ENCODE results near the gene TAF6.

The TAF6 gene

GRCh38 chr7:100093054-100093453 lies 26.1 kb downstream of the TAF6 start:
- no peak for DNase-seq (ENCODE audit: low read depth)

GRCh38 chr7:100091411-100092181 lies 27.6 kb downstream of the TAF6 start:
- DNase-seq (ENCODE audit: low read depth): peak; percentile 73

DNA sequence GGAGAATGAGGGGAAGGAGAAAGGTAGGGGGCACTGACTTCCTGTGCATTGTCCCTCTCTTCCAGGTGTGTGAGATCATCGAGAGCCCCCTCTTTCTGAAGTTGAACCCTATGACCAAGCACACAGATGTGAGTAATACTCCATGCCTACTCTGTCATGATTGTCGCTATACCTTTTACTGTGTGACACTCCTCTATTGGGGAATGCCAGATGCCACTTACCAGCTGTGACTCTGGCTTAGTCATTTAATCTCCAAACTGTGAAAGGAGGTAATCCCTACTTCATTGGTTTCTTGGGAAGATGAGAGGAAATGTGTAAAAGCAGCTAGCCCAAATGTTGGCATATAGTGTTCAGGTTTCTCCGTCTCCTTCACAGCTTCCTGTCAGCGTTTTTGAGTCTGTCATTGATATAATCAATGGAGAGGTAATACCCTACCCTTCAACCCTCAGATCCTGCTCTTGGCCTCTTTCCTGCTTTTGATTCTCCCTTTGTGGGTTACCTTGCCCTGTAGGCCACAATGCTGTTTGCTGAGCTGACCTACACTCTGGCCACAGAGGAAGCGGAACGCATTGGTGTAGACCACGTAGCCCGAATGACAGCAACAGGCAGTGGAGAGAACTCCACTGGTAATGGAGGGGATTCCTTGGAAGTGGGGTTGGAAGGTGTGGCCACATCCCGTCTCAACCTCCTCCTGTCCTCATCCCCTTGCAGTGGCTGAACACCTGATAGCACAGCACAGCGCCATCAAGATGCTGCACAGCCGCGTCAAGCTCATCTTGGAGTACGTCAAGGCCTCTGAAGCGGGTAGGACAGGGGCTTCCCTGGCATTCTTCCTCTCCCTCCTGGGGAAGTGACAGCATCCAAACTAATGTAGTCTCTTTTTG lies 28.4 kb downstream of the TAF6 start:
- DNase-seq (ENCODE audit: low read depth): no peak

GRCh38 chr7:100089458-100090196 lies 29.5 kb downstream of the TAF6 start:
- peak; percentile 61 for DNase-seq (ENCODE audit: low read depth)

GRCh38 chr7:100088621-100089457 lies 30.3 kb downstream of the TAF6 start, which contains the start of gene COPS6:
TSS of gene COPS6 (plus strand) at chr7:100088969. CDS start at chr7:100088991, 22 bp downstream.
- peak; percentile 74 for DNase-seq (ENCODE audit: low read depth)

DNA sequence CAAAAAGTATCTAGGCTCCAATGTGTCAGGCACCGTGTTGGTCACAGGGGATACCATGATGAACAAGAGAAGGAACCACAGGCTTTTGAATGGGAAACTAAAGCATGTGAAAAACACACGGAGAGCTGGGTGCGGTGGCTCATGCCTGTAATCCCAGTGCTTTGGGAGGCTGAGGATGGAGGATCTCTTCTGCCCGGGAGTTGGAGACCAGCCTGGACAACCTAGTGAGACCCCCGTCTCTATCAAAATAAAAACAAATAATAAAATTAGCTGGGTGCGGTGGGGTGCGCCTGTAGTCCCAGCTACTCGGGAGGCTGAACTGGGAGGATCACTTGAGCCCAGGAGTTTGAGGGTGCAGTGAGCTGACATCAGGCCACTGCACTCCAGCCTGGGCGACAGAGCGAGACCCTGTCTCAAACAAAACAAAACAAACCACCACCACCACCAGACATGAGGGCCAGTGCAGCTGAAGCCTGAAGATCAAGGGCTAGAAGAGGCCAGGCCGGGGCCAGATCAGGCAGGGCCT lies 31.0 kb downstream of the TAF6 start:
- DNase-seq (ENCODE audit: low read depth): no peak

- peak; percentile 100 for DNase-seq (ENCODE audit: low read depth)
Measured at GRCh38 chr7:100087055-100087750, 32.0 kb downstream of the TAF6 start.

DNA sequence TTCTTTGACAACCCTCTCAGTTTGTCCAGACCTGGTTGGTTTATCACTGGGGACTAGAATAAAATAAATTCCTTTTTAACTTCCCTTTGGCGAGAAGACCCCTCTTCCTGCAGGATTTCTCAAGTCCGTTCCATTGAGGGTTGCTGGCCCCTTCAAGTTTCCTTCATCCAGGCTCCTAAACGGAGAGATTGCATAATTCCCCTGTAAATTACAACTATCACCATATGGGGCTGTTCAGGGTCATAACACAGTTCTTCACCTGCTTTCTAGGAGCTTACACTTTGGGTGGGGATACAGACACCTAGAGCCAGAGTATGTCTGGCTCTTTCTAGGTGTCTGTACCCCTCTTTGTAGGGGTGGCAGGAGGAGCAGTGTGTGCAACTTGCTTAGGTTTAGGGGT lies 33.6 kb downstream of the TAF6 start:
- DNase-seq (ENCODE audit: low read depth): no peak

- DNase-seq (ENCODE audit: low read depth): no peak
Measured at GRCh38 chr7:100082978-100083377, 36.2 kb downstream of the TAF6 start.

GRCh38 chr7:100081535-100082102 lies 37.5 kb downstream of the TAF6 start, which contains the start of gene ZNF3:
TSS of gene ZNF3 (minus strand) at chr7:100081723. CDS start at chr7:100077357, 4,366 bp downstream.
- peak; percentile 99 for DNase-seq (ENCODE audit: low read depth)

DNA sequence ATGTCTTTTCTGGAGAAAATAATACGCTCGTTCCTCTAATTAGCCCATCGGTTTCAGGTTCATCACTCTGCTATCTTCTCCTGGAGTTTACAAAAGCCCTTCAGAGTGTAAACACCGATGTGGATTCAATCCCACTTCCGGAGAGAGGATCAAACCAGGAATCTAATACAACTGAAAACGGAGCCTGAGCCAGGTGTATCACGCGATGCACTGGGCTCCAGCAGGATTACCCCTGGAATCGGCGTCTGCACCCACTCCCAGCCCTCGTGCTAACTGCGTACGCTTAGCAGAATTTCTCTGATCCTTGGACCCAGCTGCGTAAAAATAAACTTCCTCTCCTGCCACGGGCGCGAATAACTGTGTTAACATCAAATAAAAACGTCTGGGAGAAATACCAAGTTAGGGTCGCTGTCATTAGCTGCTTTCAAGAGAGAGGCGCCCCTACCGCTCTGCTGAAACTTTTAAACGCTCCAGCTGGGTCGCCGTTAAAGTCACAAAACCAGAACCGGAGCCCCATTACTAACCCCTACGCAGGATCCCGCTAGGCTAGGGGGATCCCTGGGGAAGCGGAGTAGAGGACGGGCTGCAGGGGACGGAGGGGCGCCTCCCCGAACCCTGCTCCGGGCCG lies 38.1 kb downstream of the TAF6 start:
- peak; percentile 26 for DNase-seq (ENCODE audit: low read depth)

DNA sequence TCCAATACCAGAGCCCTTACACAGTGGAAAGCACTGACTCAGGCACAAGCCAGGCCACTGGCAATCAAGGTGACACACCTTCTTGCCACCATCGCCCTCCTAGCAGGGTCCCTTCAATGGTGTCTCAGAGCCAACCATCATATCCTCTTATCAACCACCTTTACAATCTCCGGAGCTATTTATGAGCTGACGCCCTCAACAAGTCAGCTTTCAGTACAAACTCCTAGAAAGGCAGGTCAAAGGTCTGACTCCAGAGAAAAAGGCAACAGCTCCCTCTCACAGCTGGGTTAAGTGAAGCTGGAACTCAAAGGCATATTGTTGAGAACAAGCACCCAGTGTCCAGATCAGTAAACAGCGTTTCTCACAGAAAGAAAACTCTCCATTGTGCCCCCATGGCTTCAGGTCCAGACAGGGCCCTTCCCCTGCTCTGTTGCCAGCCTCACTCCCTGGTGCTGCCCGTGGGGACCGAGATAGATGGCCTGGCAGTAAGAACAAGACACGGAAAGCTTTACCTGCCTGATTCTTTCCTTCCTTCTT lies 40.1 kb downstream of the TAF6 start:
- no peak for DNase-seq (ENCODE audit: low read depth)

GRCh38 chr7:100077205-100077604 lies 42.0 kb downstream of the TAF6 start:
- DNase-seq (ENCODE audit: low read depth): no peak

- no peak for DNase-seq (ENCODE audit: low read depth)
Measured at GRCh38 chr7:100075418-100075817, 43.7 kb downstream of the TAF6 start.

- no peak for DNase-seq (ENCODE audit: low read depth)
Measured at GRCh38 chr7:100074841-100075240, 44.3 kb downstream of the TAF6 start.

- DNase-seq (ENCODE audit: low read depth): no peak
Measured at GRCh38 chr7:100072462-100072861, 46.7 kb downstream of the TAF6 start.

DNA sequence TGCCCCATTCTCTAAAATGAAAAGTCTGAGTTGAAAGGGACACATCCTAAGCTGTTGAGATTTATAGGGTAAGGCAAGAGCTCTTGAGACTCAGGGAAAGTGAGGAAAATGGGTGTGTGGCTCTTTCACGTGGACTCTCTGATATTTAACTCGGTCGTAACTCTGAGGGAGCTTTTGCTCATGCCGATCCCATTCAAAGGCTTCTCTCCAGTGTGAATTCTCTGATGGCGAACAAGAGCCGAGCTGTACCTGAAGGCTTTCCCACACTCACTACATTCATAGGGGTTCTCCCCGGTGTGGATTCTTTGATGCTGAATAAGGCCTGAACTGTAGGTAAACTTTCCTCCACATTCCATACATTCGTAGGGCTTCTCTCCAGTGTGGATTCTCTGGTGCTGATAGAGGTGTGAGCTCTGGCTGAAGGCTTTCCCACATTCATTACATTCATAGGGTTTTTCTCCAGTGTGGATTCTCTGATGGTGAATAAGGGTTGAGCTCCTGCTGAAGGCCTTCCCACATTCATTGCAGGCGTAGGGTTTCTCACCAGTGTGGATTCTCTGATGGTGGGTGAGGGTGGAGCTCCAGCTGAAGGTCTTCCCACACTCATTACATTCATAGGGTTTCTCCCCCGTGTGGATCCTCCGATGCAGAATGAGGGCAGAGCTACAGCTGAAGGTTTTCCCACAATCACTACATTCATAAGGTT lies 48.0 kb downstream of the TAF6 start:
- DNase-seq (ENCODE audit: low read depth): no peak

DNA sequence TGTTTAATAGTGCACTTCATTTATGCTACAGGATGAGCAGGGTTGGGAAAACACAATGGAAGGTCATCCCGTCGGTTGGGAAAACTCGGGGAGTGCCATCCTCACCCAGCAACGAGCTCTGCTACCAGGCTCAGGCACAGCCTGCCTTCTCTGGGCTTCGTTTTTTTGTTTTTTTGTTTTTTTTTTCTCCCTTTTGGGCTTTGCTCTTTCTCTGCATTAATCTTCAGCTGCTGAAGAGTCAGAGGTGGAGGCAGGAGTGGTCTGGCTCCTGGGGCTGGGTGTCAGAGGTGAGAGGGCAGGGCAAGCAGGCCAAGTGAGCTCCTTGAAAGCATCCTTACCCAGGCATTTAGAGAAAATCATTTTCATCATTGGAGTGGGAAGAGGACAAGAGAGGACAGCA lies 49.2 kb downstream of the TAF6 start:
- DNase-seq (ENCODE audit: low read depth): no peak

- DNase-seq (ENCODE audit: low read depth): no peak
Measured at GRCh38 chr7:100066953-100067352, 52.2 kb downstream of the TAF6 start.

Data from EH (cell line).